HL-60 (cell line): ENCODE results near the gene MAP1B.

Experiments
- GABPA ChIP-seq: IDR thresholded peaks from 2 replicates; pipeline ENCODE4 v1.6.1; 2012; ENCODE audit warnings: low read depth
- POLR2AphosphoS5 ChIP-seq: IDR thresholded peaks from 2 replicates; pipeline ENCODE4 v1.6.1; 2012; ENCODE audit warnings: low read depth
- SPI1 ChIP-seq: IDR thresholded peaks from 2 replicates; pipeline ENCODE4 v1.6.1; 2012; ENCODE audit warnings: low read depth, mild to moderate bottlenecking, borderline replicate concordance
- TF ChIP-seq, protein P1 (sequence below): IDR thresholded peaks from one replicate; pipeline ENCODE4 v1.5.1; 2011; ENCODE audit warnings: low read length, control low read depth, inconsistent platforms; ENCODE audit not compliant: insufficient read depth
- TF ChIP-seq, protein P2 (sequence below): IDR thresholded peaks from 2 replicates; pipeline ENCODE4 v1.6.1; 2012; ENCODE audit warnings: low read depth; ENCODE audit not compliant: insufficient replicate concordance

DNA sequence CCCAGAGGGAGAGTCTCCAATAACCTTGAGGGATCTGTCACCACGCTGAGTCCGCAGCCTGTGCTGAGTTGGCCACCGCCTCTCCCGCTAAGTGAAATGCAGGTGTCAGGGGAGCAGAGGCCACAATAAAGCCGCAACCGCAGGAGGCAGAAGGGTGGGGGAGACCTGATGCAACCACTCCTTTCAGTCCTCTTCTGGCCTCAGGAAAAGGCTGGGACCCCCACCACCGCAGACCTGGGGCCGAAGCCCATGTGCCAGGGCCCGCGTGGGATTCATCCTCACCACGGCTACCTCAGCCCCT is 576 bp downstream of the MAP1B start:
- TF ChIP-seq, protein P1, sequence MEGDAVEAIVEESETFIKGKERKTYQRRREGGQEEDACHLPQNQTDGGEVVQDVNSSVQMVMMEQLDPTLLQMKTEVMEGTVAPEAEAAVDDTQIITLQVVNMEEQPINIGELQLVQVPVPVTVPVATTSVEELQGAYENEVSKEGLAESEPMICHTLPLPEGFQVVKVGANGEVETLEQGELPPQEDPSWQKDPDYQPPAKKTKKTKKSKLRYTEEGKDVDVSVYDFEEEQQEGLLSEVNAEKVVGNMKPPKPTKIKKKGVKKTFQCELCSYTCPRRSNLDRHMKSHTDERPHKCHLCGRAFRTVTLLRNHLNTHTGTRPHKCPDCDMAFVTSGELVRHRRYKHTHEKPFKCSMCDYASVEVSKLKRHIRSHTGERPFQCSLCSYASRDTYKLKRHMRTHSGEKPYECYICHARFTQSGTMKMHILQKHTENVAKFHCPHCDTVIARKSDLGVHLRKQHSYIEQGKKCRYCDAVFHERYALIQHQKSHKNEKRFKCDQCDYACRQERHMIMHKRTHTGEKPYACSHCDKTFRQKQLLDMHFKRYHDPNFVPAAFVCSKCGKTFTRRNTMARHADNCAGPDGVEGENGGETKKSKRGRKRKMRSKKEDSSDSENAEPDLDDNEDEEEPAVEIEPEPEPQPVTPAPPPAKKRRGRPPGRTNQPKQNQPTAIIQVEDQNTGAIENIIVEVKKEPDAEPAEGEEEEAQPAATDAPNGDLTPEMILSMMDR = no peak
- TF ChIP-seq POLR2AphosphoS5 (no peak), GABPA (no peak), SPI1 (no peak)
- TF ChIP-seq, protein P2, sequence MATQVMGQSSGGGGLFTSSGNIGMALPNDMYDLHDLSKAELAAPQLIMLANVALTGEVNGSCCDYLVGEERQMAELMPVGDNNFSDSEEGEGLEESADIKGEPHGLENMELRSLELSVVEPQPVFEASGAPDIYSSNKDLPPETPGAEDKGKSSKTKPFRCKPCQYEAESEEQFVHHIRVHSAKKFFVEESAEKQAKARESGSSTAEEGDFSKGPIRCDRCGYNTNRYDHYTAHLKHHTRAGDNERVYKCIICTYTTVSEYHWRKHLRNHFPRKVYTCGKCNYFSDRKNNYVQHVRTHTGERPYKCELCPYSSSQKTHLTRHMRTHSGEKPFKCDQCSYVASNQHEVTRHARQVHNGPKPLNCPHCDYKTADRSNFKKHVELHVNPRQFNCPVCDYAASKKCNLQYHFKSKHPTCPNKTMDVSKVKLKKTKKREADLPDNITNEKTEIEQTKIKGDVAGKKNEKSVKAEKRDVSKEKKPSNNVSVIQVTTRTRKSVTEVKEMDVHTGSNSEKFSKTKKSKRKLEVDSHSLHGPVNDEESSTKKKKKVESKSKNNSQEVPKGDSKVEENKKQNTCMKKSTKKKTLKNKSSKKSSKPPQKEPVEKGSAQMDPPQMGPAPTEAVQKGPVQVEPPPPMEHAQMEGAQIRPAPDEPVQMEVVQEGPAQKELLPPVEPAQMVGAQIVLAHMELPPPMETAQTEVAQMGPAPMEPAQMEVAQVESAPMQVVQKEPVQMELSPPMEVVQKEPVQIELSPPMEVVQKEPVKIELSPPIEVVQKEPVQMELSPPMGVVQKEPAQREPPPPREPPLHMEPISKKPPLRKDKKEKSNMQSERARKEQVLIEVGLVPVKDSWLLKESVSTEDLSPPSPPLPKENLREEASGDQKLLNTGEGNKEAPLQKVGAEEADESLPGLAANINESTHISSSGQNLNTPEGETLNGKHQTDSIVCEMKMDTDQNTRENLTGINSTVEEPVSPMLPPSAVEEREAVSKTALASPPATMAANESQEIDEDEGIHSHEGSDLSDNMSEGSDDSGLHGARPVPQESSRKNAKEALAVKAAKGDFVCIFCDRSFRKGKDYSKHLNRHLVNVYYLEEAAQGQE = no peak
